Sciatic nerve (tissue), 2 donors: ENCODE results near the gene TEX35. TPM values are rescaled to one million over a fixed set of nuclear protein-coding genes. Genes with fewer than 3 reads are reported as not detected.

Experiments used
- ATAC-seq: fragments of 200-7000 bp; cut with Tn5 transposase; one replicate; pipeline ENCODE4 v1.9.1; 2020; ENCODE audit warnings: mild to moderate bottlenecking, moderate library complexity
- DNase-seq: peaks from one replicate; pipeline ENCODE4 v3.0.0-alpha.2; 2020; ENCODE audit warnings: low spot score
- intact Hi-C: fragments of 100-400 bp; cut with DNase I; formaldehyde crosslinking; loops from one replicate; pipeline ENCODE4 v1.14.2; 2022
- total RNA-seq: library from RNA; stranded (reverse); fragmentation: NEBNext Ultra II Directional; extraction: Animal tissue kit (Norgen Biotek cat#: 25700); gene quantifications from one replicate; pipeline ENCODE4 v1.2.1, GENCODE V29; 2021
- donor health status: DM: no; HTN: no; CAD: no.
- donor health status: DM: no; HTN: no; CAD: no.

TEX35 gene
- not detected for total RNA-seq

DNA sequence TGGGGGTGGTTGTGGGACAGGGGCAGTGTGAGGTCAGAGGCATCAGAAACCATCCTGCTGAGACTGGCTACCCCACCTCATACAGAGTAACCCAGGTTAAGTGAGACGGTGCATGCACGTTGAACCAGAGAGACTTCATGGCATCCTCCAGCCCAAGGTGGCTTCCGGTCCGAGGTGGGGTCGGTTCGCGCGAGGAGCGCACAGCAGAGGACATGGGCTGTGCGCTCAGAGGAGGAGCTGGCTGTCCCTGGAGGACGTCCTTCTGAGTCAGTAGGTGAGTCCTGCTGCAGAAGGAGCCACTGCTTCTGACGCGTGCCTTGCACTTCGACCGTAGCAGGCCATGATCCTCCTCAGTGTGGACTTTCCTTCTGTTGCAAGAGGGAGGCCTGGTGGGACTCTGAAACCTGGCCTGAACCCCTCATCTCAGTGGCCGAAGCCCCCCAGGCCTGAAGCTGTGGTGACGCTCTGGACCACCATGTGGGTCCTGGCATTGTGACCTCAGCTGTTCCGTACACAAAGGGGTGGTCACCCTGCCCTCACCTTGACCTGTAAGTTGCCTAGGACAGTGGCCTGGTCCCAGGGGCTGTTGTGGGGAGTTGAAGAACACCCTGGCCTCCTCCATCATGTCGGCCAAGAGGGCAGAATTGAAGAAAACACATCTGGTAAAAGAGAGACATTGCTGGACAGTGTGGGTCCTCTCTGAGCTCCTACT, at the start of gene TEX35:
TEX35 (plus strand) TSS at position 544 of the 712 bp plus-strand sequence; CDS start at position 624, 80 bp downstream.
- no peak for DNase-seq
- no peak for ATAC-seq
- intact Hi-C loops = no loop called here

DNA sequence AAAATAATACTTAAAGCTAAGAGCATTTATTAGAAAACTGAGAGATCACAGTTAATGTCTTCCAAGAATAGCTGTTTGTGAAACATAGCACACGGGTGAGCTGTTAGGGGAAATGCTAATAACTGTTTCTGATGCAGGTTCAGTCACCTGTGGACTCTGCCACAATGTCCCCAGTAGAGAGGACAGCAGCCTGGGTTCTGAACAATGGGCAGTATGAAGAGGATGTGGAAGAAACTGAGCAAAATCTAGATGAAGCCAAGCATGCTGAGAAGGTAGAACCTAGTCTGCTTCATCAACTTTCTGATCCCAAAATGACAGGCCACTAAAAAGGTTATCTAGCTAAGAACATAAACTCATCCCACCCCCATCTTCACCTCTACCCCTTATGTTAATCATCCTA, 48.8 kb upstream of the TEX35 start:
- intact Hi-C loops = no loop called here
- ATAC-seq = no peak

DNA sequence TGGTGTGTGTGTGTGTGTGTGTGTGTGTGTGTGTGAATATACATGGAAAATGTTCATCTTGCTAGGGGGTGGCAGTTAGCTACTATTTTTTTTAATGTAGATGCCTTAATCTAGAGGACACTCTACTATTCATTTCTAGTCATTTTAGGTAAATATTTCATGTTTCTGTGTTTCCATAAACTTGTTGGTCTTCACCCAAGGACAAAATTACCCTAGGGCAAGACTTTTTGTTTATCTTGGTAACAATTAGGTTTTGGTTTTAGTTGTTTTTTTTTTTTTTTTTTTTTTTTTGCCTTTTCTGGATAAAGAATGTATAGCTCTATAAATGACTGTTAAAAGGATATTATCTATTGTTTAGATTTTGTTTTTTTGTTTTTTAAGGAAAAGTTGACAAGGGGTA, 48.3 kb upstream of the TEX35 start:
- ATAC-seq (no peak), DNase-seq (no peak)
- intact Hi-C loops = no loop called here

More for the DNA sequence above, 48.8 kb upstream of the TEX35 start:
- DNase-seq = no peak

DNA sequence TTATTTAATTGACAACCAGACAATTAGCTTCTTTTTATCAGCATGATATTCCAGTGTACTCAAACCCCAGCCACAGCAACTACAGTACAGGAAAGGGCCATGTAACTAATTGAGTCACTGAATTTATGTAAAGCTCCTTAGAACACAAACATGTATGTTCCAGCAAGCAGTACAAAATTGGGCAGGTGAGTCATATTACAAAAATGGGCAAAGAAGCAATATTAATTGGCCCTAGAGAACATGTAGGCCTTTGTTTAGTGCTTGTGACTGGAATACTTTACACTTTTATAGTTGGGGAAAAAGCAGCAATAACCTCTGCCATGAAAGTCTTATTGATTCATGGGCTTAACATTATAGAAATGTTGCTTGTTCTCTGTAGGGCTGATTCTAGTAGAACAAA, 47.9 kb upstream of the TEX35 start:
- ATAC-seq (no peak), DNase-seq (no peak)
- intact Hi-C loops = no loop called here

DNA sequence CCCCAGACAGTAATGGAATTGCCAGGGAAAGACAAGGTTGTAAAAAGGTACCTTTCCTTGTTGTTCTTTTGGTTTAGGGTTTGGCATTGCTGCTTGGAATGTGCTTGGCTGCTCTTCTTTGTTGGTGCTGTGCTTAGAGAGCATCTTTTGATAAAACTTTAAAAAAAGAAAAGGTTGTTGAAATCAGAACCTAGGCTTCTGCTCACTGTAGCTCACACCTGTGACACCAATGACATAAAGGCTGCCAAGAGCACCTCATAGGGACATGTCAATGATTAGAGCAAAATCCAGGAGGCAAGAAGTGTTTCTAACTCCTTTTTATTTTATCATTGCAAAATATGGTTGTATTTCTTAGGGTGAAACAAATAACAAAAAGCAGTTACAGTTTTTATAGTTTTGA, 45.1 kb upstream of the TEX35 start:
- intact Hi-C loops = no loop called here
- ATAC-seq (no peak), DNase-seq (no peak)

DNA sequence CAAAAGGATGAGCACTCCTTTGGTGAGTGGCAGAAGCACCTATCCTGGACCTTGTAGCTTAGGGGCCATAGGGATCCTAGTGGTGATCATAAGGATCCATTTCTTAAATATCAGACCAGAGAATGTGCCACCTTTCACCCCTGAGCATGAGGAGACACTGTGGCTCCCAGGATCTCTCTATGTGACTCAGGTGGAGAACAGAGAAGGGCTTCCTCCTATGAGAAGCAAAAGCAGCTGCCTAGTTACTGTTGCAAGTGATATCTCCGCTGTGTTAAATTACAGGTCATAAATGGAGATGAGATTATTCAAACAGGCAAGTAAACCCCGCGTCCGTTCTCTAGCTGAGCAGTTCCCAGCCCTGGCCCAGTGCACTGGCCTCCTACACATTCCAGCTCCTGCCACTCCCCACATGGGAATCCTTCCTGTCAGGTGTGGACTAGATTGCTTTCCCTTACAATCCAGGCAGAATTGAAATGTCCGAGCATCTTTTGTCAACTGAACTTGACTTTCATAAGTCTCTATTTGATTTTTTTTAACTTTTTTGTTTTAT, 42.4 kb upstream of the TEX35 start:
- ATAC-seq = no peak
- intact Hi-C loops = no loop called here
- no peak for DNase-seq

DNA sequence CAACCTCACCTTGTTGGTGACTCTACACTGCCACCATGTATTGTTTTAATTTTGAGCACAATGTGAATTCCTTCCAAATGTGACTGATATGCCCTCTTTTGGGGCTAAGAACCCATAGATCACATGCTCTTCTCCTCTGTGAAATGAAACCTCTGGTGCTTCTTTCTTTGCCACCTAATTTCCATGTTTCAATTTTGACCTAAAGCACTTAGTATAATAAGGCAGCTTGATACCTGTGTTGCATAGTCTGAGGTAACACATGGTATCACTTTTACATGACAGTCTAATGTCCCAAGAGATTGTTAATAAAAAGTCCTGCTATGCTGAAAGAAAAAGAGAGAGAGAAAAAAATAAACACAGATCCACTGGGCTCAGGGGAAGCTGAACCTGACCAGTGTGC, 40.4 kb upstream of the TEX35 start:
- ATAC-seq (no peak), DNase-seq (no peak)
- intact Hi-C loops = no loop called here

DNA sequence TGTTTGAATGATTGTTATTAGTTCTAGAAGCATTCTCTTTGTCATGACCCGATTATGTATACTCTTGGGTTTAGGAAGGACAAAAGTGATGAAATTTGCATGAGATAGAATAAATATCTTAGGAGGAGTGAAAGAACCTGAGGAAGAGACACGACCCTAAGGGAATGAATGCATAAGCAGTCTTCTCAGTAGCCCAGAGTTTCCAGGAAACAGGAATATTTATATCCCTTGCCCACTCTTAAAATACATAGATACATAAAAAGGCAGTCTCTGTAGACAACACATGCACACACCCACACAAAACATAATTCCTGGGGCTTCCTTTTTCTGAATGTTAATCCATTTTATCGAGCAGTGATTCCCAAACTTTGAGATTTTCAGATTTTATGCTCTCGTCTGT, 35.5 kb upstream of the TEX35 start:
- intact Hi-C loops = no loop called here
- DNase-seq = no peak
- ATAC-seq = no peak

DNA sequence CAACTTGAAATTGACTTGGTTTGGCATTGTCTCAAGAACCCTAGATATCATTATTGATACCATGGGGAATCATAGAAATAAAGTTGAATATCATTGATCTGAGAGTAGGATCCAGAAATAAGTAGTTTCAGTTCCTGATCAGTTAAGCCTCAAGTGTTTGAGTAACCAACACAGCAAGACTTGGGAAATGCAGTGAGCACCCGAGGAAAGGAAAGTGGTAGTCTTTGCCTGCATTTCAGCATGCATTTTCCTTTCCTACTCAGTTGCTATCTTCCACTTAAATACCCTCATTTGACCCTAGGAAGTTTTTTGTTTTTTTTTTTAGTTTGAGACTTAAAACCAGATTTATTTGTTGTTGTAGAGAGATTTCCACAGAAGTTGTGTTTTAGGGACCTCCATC, 35.1 kb upstream of the TEX35 start:
- no peak for ATAC-seq
- intact Hi-C loops = no loop called here

DNA sequence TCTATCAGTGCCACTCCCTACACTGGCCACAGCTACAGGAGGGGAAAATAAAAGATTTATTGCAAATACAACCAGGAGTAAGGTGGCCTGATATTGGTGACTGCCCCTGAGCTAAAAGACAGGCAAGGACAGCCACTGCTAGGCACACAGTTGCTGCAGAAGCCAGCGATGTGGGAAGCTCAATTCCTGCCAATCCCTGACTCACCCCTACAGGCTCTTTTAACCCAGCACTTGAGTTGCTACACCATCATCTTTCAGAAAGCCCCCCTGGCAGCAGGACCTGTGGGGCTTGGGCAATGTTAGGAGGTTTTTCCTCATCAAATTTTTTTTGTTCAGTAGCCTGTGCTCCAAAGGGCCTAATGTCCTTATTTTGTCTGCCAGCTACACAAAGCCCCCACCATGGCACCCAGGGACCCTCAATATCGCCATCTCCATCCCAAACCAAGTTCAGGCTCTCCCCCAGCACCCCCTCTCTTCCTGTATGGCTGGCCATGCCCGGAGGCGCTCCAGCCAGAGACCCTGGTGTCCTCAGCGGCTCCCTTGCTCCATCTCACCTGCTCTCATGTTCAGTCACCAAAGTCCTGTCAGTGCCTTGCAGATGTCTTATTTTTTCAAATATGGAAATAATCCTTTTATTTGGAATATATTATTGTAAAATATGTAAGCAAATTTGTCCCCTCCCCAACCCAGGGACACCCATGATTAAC, 29.5 kb upstream of the TEX35 start:
- ATAC-seq (no peak), DNase-seq (no peak)
- intact Hi-C loops = loop anchor here (2.0 kb wide), 1 partner anchor 27 kb away; no protein-coding TSS in a partner anchor

More for the DNA sequence above, 35.1 kb upstream of the TEX35 start:
- DNase-seq = no peak

DNA sequence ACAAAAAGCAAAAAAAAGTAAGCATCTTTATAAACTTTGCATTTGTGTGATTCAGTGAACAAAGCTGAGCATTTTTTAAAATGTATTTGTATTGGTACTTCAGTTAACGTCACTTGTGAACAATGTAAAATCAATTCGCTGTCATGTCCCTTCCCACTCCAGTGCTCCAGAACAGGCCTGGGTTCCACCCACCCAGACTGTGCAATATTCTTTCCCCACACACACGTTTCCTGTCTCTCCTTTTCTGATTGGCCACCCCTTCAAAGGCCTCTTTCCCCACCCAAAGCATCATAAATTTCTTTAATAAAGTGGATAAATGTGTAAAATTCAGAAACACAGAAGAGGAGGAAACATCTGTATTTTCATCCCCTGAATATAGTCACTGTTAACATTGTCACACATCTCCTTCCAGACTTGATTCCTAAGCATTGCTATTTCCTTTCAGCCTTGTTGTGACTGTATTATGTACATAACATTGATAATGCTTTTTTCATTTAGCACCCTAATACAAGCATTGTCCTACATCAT, 28.1 kb upstream of the TEX35 start:
- intact Hi-C loops = no loop called here
- no peak for ATAC-seq
- no peak for DNase-seq

DNA sequence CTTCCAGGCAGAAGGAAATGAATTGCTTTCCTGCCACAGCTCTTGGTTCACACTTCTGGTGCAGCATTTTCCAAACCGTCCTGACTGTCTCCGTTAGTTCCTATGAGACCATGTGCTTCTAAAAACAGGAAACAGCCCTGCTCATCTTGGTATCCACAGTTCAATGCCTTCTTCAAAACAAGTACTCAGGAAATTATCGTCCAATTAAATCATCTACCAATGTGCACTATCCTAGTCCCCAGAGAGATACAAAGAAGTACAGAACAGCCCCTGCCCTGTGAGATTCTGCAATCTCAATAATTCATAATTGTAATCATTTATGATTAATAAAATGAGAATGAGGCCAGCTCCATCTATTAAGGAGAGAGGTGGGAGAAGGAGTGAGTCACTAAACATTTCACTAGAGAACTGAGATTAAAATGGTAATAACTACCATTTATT, 27.3 kb upstream of the TEX35 start:
- peak; percentile 44 for ATAC-seq
- intact Hi-C loops = no loop called here
- DNase-seq = no peak

DNA sequence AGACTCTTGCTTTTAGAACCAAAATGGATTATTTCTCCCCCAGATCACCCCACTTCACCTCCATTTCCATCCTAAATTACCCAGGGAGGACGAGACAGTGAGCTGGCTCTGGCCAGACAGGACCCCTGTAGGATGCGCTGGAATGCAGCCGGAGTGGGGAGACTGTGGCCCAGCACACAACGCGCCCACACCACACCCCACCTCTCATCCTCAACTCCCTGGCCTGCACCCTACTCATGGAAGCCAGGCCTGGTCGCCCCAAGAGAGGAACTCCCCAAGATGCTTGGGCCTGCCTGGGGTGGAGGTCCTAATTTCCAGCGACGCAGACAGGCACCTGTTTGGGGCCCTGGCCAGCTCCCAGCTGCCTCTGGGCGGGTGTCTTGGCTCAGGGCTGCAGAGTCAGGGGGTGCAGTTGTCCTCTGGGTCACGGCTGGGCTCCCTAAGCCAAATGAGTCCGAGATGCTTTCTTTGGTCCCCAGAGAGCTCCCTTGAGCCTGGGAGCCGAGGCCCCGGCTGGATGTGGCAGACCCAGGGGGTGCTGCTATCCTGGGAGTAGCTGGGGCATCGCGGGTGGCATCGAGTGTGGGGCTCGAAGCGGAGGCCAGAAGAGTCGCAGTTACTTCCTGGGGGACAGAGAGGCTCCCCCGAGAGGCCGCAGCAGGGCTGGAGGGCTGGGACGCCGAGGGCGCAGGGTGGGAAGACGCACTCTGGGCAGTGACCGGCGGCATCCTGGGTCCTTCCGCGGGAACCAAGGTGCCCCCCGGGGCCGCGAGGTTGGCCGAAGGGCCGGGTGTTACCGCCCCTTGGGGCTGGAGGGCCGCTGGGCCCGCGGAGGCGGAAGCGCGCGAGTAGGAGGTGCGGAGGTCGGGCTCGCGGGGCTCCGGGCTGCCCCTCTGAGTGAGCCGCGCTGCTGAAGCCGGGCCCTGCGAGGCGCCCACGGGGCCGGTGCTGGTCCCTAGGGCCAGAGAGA, 26.5 kb upstream of the TEX35 start:
- DNase-seq = no peak
- ATAC-seq = peak; percentile 36
- intact Hi-C loops = no loop called here

DNA sequence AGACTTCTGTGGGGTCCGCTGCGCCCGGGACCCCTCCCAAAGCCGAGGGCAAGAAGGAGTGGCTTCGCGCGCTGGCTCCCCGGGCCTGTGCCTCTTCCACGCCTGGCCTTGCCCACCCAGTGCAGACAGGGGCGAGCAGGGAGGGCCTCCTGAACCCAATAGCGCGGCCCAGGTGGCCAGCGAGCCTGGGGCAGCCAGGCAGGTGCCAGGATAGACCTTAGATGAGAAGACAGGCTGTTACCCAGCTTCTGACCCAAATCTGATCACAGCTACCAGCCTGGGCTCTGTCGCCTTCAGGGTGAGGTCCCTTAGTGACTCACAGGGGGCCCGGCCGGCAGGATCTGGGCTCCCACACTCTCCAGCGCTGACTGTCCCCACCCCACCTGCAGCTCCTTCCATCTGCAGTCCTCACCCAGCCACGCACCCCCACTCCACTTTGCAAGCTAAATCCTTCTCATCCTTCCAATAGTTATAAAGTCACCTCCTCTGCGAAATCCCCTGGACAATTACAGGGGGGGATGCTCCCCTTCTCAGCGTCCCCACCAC, 25.8 kb upstream of the TEX35 start:
- intact Hi-C loops = no loop called here
- DNase-seq (no peak), ATAC-seq (peak; percentile 22)

DNA sequence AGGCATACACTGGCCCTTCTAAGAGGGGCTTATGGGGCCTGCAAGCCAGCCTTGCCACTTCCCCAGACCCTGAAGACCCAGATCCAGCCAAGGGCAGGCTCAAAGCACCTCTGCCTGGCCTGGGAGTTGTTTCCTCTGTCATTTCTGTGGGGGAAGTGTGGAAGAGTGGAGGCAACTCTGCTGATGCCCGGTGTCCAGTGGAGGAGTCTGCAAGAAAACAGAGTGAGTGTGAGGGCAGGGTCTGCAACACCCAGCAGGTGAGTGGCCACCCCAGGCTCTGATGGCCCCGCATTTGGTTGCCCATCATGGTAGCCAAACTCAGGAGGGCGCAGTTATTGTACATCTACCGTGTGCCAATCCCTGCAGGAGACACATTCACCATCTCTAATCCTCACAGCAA, 24.5 kb upstream of the TEX35 start:
- no peak for ATAC-seq
- intact Hi-C loops = no loop called here
- no peak for DNase-seq

DNA sequence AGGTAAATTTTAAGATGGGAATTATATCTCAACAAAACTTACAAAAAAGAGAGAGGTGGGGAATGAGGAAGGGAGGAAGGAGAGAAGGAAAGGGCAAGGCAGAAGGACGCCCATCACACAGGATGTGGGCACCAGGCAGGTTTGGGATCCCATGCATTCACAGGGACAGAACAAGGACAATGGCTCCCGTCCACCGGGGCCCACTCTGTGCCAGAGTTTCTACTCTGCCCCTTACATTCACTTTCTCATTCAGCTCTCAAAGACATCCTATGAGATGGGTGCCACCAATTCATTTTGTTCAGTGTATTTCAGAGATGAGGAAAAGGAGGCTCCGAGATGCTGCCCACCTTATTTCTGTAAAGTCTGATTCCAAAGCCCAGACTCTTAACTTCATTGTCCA, 23.5 kb upstream of the TEX35 start:
- intact Hi-C loops = no loop called here
- DNase-seq = no peak
- ATAC-seq = no peak

DNA sequence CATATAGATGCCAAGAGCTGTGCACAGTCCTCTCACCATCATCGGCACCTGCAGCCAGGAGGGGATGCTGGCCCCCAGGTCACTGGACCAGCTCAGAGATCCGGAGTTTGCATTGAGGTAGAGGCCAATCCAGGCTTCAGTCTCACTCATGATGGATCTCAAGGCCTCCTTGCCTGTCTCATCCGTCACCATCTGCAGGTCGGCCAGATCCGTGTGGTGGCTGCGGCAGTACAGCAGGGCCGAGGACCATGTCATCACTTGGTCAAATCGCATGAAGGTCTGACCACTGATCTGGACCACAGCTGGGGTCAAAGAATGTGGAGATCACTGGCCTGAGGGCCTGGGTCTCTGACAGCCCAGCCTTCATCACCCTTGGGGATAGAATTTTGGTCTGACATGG, 22.8 kb upstream of the TEX35 start:
- ATAC-seq (no peak), DNase-seq (no peak)
- intact Hi-C loops = no loop called here

DNA sequence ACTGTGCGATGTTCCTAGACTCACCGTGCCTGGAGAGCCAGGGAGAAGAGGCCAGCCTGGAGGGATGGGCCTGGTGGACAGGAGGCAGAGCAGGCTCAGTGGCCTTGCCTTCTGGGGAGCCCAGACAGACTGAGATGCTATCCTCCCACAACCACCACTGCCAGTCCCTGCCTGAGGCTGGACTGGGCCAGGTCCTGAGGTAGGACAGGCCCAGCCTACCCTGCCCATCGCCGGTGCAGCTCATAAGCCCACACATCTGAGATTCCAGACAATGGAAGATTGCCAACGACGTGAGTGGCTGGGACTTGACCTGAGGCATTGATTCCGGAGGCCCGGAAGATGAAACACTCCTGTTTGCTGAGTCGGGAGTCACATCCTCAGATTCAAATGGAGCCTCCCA, 21.9 kb upstream of the TEX35 start:
- DNase-seq (peak; percentile 34), ATAC-seq (no peak)
- intact Hi-C loops = no loop called here

DNA sequence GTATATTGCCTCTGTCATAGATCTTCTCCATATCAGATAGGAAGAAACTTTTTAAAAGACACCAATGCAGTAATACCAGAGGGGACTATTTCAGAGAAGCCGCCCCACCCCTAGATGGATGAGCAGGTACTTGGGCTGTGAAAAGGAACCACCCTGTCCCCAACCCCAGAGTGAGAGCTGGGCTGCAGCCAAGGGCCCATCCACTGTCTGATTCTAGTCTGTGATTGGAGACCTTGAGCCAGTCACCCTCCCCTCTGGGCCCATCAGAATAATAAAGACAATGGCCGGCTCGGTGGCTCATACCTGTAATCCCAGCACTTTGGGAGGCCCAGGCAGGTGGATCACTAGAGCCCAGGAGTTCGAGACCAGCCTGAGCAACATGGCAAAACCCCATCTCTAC, 21.2 kb upstream of the TEX35 start:
- intact Hi-C loops = no loop called here
- DNase-seq (peak; percentile 27), ATAC-seq (no peak)
